ENCODE measurements around the gene EPS8L3.
A peak's percentile ranks its signal among the peaks of the same experiment; 100 is the strongest.

EPS8L3 gene, protein sequence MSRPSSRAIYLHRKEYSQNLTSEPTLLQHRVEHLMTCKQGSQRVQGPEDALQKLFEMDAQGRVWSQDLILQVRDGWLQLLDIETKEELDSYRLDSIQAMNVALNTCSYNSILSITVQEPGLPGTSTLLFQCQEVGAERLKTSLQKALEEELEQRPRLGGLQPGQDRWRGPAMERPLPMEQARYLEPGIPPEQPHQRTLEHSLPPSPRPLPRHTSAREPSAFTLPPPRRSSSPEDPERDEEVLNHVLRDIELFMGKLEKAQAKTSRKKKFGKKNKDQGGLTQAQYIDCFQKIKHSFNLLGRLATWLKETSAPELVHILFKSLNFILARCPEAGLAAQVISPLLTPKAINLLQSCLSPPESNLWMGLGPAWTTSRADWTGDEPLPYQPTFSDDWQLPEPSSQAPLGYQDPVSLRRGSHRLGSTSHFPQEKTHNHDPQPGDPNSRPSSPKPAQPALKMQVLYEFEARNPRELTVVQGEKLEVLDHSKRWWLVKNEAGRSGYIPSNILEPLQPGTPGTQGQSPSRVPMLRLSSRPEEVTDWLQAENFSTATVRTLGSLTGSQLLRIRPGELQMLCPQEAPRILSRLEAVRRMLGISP

DNA sequence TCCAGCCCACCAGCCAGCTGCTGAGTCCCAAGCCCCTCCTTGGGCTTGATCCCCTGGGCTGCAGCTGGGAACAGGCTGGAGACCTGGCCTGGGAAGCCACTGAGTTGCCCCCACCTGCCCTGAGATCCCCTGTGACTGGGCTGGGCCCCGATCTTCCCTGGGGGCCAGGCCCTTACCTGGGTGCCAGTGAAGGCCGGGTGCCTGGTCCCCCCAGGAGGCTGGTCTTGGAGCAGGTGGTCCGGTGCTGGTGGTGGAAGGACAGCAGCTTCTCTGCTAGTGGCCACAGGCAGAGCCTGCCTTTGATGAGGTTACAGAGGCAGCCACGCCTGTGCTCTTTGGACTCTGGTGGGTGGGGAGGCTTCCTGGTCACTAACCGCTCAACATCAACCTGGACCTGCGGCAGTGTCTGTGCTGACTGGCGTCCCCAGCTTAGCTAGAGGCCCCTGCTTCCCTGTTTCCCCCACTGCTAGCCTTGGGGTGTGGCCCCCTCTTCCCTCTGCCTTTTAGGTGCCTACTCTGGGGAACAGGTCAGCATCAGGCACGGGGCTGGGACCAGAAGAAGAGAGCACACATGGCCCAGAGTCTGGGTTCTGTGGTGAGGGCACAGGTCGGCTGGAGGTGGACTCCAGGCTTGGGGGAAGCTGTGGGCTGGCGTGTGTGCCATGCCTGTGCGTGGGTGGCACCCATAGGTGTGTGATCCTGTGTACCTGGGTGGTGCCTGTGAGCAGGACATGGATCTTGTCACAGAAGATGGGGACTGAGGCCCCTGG lies at the start of gene EPS8L3:
Gene EPS8L3, minus strand, starts transcription at position 278 of the 770 bp plus-strand sequence. CDS start 2,174 bp downstream, outside the sequence.
- no peak for DNase-seq (ENCODE audit: low spot score)

DNA sequence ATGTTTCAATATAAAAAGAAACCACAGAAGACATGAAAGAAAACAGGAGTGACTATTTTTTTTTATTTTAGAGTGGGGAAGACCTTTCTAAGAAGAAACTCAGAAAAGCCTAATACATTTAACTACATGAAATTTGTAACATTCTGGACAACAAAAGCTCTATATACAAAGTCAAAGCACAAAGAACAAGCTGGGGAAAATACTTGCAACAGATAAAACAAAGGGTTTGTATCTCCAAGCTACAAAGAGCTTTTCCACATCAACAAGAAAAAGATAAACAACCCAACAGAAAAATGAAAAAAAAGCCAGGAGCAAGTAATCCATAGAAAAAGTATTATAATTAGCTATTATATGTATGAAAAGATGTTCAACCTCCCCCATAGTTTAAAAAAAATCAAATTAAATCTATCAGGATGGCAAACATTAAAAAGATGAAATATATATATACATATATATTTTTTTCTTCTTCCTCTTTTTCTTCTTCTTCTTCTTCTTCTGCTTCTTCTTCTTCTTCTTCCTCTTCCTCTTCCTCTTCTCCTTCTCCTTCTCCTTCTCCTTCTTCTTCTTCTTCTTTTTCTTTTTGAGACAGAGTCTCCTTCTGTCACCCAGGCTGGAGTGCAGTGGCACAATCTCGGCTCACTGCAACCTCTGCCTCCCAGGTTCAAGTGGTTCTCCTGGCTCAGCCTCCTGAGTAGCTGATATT lies 49.1 kb upstream of the EPS8L3 start:
- DNase-seq (ENCODE audit: low spot score): no peak

DNA sequence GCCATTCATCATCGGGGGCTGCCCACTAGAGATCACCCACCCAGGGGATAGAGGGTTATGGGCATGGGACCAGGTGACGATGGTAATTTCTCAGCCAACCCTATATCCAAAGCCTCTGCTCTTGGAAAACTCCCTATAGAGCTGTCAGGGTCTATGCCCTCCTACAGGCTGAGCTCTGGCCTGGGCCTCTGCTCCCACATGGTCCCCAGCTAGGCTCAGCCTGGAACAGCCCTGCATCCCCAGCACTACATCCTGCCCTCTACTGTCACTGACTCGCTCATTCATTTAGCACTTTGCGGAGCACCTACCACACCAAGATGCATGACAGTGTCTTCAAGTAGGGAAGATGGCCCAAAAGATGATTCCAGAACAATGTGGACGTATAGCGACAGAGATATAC lies 45.0 kb upstream of the EPS8L3 start:
- no peak for DNase-seq (ENCODE audit: low spot score)

DNA sequence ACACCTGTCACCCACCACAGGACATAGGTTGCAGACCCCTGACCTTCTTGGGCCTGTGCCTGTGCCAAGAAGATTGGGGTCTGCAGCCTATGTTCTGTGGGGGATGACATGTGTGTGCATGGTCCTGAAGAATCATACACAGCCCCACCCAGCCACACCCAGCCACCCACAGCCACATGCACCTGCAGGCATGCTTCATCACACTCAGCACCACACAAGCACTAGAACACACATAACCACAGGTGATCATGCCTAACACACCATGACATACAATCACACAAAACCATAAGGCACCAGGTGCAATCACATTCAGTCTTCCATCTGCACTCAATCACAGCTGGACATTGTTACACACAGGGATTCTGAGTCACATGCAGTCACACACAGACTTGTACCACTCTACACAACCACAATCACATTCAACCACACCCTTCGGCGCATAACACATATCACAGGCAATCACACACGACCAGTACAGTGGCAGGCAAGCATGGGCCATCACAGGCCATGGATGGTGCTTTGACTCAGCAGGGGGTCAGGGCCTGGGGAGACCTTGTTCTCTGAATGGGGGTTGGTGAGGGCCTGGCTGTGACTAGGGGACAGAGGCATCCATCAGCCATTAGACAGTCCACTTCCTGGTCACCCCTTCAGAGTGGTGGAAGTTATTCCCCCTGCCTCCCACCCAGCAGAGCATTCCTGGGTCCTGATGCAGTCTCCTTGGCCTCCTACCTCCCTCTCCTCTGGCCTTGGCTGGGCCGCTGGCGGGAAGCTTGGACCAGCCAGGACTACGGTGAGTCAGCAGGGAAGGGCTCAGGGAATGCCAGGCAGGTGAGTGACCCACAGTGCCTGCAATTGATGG lies 44.3 kb upstream of the EPS8L3 start:
- no peak for DNase-seq (ENCODE audit: low spot score)

DNA sequence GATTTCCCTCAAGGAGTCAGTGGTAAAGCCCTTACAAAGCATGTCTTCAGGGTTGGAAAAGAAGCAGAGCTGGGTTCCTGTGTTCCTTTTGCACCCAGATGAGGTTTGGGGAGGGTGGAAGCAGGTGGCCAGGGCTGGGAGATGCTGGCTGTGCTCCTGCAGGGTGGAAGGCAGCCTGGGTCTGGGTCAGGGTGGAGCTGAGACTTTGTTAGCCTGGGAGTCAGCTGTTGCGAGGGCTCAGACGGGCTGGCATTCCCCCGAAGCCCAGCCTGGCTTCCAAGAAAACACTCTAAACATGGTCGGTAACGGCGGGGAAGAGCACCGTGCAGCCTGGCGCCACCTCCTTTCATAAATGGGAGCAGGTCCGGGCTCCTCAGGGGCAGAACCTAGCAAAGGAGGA lies 43.7 kb upstream of the EPS8L3 start:
- DNase-seq (ENCODE audit: low spot score): no peak

DNA sequence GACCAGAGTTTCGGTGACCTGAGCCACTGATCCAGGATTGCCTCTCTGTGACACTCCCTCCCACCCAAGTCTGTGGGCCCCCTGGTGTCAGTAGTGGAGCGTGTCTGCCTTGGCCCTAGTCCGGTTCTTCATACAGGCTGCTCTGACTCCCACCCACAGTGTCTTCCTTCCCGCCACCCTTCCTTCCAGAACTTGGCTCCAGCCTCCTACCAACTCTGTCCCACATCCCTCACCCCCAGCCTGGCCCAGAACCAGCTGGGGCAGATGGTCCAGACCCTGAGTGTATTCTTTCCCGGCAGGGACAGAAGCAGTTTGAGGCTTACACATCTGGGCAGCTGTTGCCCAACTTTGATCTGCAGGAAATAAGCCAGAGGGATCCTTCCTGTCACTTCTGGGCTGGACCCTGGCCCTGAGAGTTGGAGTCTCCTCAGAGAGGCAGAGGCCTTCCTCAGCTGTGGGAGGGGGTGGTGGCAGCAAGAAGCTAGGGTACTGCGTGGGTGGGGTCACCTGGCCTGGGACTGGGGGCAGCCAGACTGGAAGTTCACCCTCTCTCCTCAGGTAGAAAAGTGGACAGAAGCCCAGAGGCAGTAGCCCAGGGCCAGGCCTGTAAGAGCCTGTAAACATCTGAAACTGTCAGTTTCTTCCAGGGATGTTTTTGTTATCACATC lies 43.1 kb upstream of the EPS8L3 start:
- DNase-seq (ENCODE audit: low spot score): peak; percentile 30

DNA sequence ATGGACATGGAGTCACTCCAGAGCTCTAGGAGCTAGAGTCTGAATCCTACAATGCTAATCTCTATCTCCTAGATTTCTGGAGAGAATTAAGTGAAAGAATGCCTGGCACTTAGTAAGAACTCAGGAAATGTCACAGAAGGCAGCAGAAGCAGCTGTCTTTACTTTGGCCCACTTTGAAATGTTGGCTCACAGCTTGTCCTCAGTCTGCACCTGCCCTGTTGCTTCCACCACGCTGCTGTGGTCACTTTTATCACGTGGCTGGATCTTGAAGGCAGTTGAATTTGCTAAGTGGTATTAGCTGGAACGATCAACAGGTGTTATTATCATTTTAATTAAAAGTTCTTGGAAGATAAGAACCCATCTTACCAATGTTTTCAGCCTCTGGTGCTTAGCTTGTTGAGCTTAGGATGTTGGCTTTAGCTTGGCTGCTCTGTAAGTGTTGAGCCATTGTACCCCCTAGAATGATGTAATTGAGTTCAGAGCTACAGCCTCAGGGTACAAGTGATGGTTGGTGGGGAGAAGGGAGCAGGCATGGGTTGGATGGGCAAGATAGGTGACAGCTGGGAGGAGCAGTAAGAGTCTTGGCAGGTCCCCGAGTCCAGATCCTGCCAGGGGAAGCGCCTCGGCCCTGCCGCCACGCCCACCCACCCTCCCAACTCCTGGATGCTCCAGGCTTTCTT lies 41.9 kb upstream of the EPS8L3 start:
- DNase-seq (ENCODE audit: low spot score): peak; percentile 24

DNA sequence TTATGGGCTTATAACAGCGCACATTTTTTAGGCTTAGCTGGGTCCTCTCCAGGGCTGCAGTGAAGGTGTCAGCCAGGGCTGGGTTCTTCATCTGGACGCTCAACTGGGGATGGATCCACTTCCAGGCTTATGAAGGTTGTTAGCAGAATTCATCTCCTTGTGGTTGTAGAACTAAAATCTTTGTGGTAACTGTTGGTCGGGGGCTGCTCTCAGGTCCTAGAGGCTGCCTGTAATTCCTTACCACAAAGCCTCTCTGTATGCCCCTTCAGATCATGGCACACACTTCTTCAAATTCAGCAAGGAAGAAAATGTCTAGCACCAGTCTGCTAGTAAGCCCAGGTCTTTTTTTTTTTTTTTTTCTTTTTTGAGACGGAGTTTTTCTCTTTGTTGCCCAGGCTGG lies 40.9 kb upstream of the EPS8L3 start:
- peak; percentile 4 for DNase-seq (ENCODE audit: low spot score)

DNA sequence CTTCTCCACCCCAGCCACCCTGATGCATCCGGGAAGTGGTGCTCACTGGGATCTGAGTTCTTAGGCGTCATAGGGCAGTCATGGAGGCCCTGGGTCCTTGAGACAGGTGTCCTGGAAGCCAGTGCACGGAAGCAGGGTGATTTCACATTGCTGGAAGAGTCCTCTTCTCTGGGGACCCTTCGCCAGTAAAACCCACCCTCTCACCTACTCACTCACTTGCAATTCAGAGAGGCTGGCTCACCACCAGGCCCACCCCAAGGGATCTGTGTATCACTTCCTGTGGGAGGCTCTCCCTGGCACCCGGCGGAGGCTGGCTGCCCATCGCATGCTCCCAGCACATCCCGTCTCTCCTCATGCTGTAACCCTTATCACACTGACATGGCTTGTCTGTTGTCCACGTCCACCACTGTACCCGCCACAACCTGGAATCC lies 40.2 kb upstream of the EPS8L3 start:
- peak; percentile 37 for DNase-seq (ENCODE audit: low spot score)

DNA sequence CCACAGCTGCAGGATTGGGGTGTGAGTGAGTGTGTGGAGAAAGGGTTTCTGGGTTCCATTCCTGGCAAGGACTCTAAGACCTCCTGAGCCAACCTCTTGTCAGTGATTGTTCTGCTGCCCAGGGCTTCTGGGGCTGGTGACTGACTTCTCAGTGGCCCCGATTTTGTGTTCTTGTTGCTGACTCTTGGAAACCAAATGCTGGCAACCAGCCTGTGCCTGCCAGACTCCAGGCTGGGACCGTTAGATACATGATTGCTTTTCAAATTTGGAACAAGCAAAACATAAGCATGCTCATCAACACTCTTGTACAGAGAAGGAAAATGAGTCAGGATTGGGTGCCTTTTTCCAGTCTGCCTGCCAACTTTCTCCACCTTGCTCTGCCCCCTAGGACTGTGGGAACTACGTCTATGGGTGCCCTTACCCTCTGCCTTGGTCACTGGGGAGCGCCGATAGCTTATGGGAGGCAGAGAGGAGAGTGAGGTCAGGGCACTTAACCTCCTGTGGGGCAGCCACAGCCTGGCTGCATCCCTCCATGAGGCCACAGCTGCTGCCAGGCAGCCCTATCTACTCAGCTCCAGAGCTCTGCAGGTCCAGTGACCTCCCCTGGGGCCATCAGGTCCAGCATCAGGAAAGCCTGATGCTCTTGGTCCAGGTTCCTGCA lies 39.3 kb upstream of the EPS8L3 start:
- DNase-seq (ENCODE audit: low spot score): peak; percentile 42

DNA sequence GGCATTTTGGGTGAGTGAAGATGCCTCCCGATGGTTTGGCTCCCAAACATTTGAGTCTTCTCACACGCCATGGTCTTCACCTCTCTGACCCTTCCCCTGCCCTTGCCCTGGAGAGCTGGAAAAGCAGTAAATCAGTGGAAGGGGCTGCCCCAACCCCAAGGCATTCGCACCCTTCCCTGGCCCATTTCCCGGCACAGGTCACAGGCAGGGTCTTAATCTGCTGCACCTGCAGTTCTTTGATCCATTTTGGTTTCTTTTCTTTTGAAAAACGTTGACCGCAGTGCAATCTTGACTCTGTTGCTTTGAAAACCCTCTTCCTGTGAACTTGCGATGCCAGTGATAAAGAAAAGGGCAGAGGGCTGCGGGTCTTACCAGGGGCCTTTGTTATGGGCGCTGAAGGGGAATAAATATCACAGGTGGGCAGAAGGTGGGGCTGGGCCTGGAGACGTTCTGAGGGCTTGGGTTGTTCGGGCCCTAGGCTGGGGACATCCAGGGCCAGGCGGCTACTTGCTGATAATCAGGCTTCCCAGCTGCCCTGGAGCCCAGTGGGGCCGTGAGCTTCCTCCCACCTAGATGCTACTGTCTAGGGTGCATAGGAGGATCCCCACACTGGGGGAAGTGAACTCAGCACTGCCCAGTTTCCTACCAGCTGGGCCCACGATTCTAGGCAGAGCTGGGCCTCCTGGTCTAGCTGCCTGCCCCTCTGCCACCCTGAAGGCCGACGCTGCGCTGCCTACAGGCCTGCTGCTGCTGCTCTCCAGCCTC lies 38.6 kb upstream of the EPS8L3 start:
- DNase-seq (ENCODE audit: low spot score): peak; percentile 39

DNA sequence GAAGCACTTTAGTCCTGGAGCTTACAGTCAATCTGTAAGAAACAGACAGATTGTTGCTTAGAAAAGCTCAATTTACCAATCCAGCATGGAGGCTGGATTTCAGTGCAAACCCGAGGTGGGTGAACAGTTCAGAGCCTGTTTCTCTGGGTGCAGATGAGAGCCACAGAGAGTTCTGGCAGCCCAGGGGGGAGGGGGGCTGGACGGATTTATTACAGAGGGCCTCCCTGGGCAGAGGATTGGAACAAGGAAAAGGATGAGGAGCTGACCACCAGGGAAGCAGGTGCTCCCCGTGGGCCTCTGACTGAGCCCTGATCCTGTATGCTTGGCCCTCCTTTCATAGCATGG lies 38.0 kb upstream of the EPS8L3 start:
- DNase-seq (ENCODE audit: low spot score): no peak

DNA sequence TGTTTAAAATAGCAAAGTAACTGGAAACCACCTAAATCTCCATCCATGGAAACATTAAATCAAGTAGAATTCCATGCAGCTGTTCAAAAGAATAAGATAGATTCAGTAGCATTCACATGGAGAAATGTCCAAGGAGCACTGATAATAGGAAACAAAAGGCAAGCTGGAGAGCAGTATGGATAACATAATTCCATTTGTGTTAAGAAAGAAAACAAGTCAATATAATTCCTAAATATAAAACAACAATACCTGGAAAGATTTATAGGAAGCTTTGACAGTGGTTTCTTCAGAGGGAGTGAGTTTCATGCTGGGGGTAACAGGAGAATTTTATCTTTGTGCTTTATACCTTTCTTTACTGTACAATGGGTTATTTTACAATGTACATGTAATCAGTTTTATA lies 36.6 kb upstream of the EPS8L3 start:
- DNase-seq (ENCODE audit: low spot score): no peak

DNA sequence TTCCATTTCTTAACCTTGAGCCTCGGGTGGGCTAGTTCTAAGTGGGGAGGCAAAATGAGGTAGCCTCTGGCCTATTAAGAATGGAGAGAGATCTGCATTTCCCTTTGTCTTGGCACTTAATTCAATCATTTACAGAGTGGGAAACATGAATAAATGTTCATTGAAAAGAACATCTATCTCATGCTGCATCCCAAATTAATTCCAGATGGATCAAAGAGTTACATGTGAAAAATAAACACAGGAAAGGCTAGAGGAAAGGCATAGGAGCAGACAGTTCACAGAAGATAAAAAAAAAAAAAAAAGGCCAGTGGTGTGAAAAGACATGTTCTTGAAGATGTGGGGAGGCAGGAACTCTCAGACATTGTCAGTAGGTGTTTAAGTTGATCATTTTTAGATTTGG lies 35.7 kb upstream of the EPS8L3 start:
- DNase-seq (ENCODE audit: low spot score): no peak

DNA sequence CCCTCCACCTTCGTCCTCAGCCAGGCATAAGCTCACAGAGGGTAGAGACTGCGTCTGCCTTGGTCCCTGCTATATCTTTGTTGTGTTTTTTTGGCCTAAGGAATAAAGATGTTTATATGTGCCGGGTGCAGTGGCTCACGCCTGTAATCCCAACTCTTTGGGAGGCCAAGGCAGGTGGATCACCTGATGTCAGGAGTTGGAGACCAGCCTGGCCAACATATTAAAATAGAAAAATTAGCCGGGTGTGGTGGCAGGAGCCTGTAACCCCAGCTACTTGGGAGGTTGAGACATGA lies 33.5 kb upstream of the EPS8L3 start:
- peak; percentile 16 for DNase-seq (ENCODE audit: low spot score)

DNA sequence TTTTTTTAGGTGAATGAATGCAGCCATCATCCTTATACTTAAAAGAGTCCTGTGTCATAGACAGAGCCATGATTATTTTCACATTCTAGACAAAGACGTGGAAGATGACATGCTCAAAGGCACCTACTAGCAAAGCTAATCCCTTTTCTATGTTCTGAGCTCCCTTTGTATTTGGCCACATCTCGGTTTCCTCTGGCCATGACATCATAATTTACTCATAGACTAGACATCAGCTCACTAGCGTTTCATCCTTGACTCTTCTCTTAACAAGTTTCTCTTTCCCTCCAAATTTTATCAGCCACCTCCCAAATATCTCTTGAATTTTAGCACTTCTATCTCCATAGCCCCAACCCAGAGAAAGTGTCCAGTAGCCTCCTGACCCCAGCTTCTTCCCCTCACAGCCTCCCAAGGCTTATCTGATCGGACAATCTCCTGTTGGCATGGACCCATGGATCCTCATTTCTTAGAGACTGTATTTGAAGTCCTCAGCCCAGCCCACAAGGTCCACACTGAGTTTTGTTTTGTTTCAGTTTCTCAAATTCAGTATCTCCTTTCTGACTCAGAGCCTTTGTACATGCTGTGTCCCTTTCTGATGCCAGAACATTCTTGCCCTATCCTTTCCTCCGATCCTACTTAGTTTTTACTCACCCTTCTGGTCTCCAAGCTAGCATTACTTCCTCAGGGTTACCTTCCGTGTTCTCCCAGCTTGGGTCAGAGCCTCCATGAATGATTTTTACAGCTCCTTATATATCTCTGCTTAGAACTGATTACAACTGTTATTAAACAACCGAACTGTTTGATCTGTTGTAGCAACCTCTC lies 33.0 kb upstream of the EPS8L3 start:
- peak; percentile 22 for DNase-seq (ENCODE audit: low spot score)

DNA sequence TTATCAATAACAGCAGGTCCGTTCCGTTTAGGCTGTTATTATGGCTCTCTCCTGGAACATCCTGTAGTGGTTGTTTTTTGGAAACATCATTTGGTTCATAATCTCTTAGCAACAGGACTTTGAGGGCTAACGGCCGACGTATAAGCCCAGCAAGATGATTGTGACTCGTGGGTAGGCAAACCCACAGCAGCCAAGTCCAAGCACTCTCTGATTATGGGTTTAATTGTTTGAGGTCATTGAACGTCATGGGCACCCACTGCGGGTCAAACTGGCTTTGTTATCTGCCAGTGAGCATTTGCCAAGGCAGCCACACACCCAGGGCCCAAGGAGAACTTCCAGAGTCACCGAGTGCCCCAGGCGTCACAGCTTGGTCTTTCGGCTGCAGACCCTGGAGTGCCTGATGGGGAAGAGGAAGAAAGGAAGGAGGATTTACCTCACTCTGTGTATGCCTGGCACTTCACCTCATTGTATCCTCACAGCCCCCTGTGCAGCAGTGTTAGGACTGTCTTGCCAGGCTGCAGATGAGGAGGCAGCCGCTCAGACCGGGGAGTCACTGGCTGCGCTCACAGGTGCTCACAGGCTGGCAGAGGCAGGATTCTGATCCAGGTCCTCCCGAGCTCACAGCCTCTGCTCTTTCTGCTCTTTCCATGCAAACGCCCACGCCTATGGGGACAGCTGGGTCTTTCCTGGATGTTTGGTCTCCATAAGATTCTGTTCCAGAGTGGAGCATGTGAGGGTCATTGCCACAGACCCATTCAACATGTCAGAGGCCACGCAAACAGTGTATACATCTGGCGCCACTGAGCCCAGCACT lies 30.8 kb upstream of the EPS8L3 start:
- peak; percentile 41 for DNase-seq (ENCODE audit: low spot score)

All from ecto neural progenitor cell (in vitro differentiated cells).